Eye (tissue), 1 donor: ENCODE results near the gene LRFN5.
A peak's percentile ranks its signal among the peaks of the same experiment; 100 is the strongest.
"Not testable (repeated sequence)": the region's sequence is repeated elsewhere in the genome, so short reads cannot be mapped to it uniquely, and the experiment has no call there.

ENCODE experiments used
- DNase-seq: peaks from one replicate; pipeline ENCODE4 v3.0.0-alpha.2; 2015

LRFN5 gene

DNA sequence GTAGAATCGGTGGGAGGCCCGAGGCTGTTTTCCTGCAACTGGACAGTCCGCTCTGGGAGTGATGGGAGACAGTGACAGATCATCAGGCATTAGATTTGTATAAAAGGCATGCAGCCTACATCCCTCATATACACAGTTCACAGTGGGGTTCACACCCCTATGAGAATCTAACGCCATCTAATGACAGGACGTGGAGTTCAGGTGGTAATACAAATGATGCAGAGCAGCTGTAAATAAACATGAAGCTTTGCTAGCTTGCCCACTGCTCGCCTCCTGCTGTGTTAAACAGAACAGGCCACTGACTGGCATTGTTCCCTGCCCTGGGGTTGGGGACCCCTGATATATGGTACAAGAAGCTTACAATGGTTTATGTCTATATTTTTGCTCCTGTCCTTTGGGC lies 179.0 kb downstream of the LRFN5 start:
- no peak for DNase-seq

DNA sequence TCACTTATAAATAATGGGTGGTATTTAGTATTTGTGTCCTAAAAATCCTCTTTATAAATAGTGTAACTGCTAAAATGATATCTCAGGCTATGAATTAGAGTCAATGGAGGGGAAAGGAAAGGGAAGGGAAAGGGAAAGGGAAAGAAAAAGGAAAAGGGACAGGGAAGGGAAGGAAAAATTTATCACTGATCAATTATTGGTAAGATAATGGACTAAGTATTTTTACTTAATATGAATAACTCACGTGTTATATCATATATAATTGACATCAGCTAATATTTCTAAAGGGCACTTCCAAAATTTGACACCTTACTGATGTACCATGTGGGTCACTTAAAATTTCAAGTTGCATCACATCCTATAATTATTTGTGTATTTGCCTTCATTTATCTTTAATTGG lies 193.1 kb downstream of the LRFN5 start:
- DNase-seq, result no peak

DNA sequence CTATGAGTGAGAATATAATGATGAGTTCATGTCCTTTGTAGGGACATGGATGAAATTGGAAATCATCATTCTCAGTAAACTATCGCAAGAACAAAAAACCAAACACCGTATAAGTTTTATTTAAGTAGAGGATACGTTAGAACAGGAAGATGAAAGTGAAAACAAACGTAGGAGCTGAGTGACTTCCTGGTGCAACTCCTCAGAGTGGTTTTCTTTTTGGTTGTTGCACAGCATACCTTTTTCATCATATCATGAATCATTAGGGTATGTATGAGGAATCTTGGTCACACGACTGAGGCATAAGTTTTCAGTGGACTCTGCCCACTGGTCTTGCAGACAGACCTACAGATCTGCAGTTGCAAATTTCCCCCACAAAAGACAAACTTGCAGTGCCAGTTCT lies 199.0 kb downstream of the LRFN5 start:
- DNase-seq, result no peak

DNA sequence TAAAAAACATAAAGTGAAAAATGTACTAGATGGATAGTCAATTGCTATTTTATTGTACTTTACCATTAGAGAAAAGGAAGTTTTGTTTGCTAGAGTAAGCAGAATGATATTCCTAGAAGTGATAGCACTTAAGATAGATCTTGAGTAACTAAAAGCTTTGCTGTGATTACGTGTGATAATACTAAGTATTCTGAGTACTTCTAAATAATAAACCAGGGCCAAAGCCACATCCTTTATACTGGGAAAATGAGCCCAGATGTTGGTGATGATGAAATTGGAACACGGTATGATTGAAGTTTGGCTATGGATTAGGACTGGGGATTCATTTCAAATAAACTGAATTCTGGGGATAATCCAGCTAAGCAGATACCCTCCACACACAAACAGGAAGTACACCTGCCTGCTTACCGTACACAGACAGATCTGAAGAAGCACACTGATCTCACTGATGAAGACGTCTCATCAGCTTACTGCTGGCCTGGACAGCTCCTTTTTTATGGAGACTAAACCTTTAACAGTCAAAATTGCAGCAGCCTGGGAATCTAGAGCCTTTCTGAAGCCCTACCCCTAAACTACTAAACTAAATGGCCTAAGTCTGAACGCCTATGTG lies 199.8 kb downstream of the LRFN5 start:
- DNase-seq, result no peak

DNA sequence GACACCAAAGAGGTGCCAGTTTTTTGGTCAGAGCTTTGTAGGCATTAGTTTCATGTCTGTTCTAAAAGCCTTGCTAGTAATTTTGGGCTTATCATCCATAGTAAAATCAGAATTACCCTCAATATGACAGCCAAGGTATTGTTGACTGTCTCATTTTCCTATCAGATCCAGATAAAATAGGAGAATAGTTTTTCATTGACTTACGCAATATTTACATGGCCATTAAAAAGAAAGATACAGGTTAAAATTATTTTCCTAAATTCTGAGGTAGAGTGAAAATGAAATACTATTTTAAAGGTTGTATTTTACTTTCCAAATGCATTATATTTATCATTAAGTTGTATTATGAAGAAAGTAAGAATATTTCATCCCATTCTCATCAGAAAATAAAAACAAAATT lies 203.7 kb downstream of the LRFN5 start:
- no peak for DNase-seq

DNA sequence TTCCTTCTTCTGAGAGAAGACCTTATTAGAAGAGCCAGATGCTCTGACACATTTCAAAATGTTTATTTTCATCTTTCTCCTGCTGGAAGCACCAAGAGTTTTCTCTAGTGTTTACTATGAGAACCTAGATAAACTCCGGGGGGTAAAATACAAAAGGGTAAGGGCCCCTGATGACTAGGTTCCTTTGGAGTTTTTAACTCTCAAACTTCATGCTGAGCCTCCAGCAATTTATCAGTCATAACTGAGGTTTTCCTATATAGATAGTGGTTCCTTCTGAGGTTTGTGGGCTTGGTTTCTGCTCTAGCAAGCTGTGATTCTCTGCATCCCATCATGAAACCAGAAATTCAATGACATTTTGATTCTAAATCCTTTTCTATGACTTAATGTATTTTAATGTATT lies 210.9 kb downstream of the LRFN5 start:
- DNase-seq, result no peak

DNA sequence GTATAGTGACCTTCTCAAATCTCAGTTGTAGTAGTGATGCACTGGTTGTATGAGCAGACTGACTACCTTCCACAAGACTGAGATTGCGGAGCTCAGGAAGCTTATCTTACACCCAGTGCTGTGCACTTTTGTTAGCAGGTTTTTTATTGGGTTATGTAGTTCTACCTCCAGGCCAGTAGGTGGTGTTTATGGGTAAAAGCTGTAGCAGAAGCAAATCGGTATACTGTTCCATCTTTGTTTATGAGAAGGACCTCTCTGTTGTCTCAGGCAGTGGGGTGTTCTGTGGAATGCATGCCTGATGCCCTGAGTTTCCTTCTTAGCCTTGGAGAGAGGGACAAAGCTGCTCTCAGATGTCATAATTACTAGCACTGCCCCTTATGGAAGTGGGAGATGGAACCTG lies 217.8 kb downstream of the LRFN5 start:
- DNase-seq, result no peak

DNA sequence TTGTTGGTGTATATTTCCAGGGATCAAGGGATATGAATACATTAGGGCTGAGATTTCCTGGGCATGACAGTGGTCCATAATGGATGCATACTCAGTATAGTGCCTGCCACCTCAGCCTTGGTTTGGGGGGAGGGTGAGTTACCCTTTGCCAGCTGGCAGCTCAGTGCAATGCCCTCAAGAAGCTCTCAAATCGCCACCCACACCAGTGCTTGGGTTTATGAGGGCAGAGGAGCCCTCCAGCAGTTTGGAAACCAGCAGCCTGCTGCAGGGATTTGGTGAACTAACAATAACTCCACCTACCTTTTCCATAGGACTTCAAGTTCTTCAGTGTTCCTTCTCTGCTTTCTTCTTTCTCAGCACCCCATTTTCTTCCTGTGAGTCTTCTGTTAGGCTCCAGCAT lies 218.9 kb downstream of the LRFN5 start:
- no peak for DNase-seq

DNA sequence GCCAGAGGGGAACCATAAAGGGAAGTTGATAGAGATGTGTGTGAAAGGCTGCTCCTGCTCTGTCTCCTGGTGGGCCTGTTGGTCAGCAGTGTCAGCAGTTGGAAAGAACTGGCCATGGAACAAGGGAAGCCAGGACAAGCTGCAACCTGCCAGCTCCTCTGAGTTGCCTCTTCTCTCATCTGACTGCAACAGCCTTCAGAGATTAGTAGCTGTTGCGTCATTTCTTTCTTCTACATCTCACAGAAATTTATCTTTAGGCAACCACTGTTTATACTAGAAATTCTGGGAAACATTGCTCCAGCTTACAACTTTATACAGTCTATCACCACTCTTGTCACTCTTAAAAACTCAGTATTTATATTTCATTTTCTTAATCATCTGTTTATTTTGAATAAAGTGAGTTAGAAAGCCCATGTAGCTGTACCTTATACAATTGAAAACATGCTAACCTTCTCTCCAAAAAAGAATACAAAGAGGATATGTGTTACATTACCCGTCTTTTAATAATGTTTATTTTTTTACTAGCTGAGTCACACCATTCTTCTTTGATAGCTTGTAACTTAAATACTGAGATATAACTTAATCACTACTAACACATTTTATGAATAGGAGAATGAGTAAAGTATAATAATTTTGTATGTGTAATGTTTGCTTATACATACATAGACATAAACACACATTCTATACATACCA lies 224.2 kb downstream of the LRFN5 start:
- no peak for DNase-seq

DNA sequence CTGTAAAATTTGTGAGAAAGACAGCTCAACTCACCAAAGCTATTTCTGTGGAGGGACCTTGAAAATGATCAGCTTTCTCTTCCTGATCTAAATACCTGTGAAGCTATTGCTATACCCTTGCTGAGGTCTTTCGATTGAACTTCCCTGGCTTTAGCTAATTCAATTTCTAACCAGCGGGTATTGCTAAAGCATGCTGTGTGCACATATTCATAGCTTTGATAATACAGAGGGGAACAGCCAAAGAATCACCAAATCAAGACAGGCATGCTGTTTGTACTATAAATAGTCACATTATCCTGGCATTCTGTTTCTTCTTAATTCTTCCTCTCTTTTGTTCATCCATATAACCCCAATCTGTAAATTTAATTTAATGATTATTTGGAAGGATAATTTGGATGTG lies 233.0 kb downstream of the LRFN5 start:
- no peak for DNase-seq

DNA sequence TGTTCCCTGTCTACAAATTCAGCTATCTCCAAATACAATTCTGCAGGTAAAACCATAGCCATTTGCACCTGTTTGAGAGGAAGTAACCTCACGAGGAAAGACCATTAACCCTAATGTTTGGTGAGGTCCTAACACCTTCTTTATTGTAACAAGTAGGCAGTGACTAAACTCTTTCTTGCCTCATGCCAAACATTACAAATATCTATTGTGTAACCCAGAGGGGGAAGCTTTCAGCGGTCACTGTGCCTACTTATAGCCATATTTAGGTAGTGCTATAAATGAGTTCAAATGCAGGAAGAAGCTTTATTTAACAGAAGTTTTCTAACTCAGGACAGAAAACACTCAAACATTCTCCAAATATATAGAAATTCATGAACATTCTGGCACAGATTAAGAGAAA lies 252.7 kb downstream of the LRFN5 start:
- no peak for DNase-seq

DNA sequence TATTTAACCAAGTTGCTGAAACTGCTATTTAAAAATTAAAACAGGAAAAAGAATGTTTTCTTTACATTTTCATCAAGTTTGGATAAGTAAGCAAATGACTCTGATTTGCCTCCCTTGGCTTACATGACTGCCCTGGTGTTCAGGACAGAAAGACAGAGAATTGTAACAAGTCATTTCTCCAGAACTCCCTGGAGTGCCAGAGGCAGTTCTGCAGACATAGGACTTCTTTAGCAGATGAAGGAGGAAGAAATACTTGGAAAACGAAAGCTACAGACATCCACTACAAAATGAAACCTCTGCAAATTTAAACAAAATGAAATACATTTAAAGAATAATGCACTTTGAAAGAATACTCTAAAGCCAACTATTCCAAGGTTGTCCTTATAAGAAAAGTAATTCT lies 253.9 kb downstream of the LRFN5 start:
- DNase-seq, result no peak

DNA sequence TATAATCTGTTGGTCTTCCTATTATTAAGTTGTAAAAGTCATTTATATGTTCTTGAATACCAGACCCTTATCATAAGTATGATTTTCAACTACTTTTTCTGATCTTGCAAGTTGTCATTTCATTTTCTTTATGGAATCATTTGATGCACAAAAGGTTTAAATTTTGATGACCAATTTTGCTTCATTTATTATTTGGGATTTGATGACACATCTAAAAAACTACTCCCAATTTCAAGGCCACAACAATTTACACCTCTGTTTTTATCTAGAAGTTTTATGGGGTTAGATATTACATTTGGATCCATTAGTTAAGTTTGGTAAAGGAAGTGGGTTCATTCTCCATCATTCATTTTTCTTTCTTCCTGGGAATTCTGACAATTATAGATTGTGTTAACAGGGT lies 259.2 kb downstream of the LRFN5 start:
- no peak for DNase-seq

DNA sequence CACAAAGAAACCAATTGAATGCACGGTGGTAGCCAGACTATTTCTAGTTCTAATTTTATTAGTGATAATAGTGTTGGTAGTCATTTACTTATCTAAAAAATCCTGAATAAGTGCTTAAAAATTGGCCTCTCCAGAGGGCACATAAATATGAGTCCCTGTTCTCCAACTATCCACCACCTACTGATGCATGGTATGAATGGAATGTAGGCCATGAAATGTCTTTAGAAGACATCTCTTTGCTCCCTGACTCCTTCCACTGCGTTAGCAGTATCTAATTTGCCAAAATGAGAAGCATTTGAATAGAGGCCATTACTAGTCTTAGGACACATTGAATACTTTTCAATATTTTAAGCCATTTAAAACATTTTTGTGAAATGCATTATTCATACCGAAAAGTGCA lies 261.7 kb downstream of the LRFN5 start:
- no peak for DNase-seq

DNA sequence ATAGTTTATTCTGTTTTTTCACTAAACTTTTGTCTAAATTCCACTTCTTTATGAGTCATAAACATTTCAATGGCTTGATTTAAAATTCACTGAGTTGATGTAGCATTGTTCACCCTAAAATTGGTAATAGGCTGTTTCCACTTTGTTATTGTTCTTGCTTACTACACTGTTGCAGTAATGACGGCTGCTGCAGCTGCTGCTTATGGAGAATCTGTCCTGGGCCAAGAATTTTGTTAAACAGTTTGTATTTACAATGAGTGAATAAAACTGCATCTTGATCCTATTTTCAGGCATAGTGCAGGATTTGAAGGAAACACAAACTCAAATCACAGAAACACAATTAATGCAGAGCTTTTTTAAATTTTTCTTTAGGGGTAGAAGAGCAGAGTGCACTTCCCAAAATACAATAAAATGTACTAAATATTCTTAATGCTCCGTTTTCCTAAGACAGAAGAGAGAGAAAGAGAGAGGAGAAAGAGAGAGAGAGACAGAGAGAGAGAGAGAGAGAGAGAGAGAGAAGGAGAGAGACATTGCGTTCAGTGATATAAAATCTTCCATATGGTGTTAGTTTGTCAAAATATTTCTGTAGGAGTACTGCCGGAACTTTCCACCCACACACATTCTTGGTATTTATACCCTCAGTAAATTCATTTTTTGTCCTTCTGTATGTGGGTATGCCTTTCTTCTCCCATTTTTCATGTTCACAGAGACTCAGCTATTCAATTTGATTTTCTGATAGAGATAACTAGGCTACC lies 266.4 kb downstream of the LRFN5 start:
- DNase-seq, result peak; percentile 63

DNA sequence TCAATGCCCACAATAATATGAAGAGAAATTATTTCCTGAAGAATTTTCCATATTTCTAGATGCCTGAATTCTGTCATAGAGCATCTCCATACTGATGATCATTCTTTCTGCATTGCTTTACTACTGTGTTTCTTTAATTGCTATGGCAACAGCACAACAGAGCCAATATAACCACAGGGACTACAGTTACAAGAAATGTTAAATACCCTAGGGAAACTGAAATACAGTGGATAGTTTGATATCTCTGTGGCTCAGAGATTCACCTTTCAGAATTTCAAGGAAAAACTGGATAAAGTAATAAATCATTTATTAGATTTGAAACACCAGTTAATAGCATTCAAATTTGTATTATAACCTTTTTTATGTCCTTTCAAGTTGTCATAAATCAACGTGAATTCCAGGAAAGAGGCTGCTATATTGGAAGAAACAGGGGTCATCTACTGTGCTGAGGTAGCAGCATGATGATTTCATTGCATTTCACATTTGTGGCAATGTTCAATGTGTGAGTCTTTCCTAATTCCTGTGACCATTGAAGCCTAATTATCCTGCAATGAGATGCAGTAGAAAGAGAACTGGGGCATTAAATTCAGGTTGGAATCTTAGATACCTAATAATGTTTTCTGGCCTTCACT lies 267.1 kb downstream of the LRFN5 start:
- no peak for DNase-seq

DNA sequence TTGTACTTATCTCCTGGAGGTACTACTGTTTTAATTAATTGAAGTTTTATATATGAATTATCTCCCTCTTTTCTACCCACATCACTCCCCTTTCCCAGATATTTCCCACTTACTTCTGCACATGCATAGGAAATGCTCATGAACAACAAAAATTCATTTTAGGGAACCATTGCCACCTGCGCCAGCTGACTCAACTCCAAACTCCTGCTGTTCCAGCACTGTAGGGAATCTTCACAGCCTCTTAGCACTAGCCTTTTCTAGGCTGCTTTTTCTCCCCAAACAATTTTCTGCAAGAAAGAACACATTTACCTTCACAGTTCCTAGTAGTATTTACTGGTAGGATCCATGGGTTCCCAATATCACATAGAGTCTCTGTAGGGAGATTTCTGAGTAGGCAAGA lies 268.4 kb downstream of the LRFN5 start:
- no peak for DNase-seq

DNA sequence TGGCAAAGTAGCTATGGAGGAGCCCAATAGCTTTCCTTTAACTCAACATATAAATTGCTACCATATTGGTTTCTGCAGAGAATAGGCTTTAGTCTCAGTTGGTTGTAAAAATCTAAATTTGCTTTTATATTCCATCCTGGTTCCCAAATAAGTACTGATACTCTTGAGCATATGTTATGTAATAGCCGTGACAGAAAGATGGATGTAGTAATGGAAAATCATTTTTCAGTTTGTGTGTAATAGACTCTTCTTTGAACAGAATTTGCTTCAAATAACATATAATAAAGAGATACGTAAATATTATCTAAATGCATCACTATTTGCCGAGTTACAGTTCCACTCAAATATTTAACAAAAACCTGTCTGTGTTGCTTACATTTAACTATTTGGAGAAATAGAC lies 271.6 kb downstream of the LRFN5 start:
- DNase-seq, result no peak

DNA sequence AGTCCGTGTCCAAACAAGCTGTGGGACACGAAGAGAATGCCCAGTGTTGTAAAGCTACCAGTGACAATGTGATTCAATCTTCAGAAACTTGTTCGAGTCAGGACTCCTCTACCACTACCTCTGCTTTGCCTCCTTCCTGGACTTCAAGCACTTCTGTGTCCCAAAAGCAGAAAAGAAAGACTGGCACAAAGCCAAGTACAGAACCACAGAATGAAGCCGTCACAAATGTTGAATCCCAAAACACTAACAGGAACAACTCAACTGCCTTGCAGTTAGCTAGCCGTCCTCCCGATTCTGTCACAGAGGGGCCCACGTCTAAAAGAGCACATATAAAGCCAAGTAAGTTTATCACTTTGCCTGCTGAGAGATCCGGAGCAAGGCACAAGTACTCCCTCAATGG lies 284.9 kb downstream of the LRFN5 start:
- DNase-seq, result no peak

DNA sequence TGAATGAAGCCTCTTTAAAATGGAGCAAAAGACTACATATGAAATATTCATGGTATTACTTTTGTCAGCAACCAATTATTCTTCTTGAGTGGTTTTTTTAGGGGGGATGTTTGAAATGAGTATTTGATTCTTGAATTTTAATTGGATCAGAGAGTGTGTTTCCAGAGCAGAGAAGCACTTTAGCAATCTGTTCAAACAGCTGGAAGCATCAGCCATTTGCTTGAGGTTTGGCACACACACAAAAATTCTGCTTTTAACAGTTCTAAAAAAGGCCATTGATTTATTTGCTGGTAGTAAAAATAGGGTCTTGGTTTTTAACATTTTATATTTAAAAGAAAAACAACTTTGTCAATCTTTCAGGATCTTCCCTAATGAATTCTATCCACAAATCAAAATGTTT lies 292.7 kb downstream of the LRFN5 start:
- DNase-seq, result peak; percentile 60

DNA sequence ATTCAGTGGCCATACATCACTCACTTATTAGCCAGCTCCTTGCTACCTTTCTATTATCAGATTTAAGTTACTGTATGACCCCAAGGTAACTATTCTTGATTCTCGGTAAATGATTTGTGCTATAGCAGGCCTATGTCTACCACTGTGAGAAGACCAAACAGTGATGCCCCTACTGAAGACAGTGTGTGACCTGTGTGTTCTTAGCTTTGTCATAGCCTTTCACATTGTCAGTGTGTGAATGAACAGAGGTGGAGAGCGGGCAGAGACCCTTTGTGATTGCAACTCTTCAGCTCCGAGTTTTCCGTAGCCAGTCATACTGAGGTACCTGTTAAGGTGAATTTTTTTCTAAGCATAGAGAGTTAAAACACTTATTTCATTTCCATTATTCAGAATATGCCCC lies 294.0 kb downstream of the LRFN5 start:
- no peak for DNase-seq

DNA sequence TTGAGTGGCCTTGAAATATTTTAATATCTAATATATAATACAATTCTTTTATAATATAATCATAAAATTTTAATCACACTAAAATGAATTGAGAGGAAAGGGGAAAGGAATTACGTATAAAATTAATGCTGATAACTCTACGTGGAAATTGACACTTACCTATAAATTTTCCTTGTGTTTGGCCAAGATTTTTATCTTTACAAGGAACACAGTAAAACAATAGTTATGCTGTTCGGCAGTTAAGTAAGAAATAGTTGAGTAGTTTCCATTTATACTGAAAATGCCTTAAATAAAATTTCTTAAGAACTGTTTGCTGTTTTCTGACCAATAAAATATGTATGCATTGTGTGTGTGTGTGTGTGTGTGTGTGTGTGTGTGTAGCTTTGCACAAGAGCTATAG lies 294.4 kb downstream of the LRFN5 start:
- DNase-seq, result no peak

DNA sequence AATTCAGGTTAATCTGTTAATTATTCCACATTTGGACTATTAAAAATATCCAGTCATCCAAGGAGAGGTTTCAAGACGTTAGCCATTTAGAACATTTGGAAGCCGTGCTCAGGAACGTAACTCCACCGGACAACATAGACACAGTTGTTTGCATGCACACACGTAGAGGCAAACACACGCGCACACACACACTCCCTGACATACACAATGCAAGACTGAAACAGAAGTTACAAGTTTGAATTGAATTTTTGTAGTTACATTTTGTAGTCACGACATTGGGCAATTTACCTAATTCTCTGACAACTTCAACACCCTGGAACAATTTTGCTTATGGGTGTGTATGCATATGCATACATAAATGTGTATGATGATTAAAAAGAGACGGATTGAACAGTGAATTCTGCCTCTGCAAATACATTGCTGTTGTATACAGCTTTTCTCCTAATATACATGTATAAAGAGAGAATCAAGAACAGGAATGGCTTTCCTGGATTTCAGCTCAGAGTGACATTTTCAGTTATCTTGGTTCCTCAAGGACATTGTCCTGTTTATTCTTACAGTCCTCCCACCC lies 298.8 kb downstream of the LRFN5 start:
- DNase-seq, result no peak

DNA sequence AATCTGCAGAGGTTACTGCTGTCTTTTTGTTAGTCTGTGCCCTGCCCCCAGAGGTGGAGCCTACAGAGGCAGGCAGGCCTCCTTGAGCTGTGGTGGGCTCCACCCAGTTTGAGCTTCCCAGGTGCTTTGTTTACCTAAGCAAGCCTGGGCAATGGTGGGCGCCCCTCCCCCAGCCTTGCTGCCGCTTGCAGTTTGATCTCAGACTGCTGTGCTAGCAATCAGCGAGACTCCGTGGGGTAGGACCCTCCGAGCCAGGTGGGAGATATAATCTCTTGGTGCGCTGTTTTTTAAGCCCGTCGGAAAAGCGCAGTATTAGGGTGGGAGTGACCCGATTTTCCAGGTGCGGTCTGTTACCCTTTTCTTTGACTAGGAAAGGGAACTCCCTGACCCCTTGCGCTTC lies 304.5 kb downstream of the LRFN5 start:
- not testable (repeated sequence) for DNase-seq
